ENCODE measurements around the gene GABPB2. TPM values are rescaled to one million over a fixed set of nuclear protein-coding genes. Genes with fewer than 3 reads are reported as not detected.

The GABPB2 gene
- total and polyA plus RNA-seq, 4 donors = 0.94 to 13.3 (median 4.4) TPM

DNA sequence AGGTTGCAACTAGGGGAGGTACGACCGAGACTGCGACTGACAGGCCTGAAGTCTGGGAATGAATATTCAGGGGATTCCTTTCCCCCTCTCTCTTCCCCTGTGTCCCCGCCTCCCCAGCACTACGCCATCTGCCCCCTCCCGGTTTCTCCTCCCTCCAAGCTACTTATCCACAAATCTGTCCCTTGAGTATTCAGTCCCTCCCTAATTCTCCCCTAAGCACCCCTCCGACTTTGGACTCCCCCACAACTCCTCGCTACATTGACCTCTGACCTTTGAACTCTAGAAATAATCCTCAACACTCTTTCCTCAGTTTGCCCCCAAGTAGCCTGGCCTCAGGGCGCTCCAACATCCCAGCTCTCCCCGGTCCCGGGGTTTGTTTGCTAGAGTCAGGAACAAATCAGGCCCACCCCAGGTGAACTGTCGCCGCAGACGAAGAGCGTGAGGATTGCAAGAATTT, 94.7 kb downstream of the GABPB2 start:
- DNase-seq (ENCODE audit: low spot score) = no peak
- TF ChIP-seq, protein P1, sequence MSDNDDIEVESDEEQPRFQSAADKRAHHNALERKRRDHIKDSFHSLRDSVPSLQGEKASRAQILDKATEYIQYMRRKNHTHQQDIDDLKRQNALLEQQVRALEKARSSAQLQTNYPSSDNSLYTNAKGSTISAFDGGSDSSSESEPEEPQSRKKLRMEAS (IDR thresholded peaks at IDR 0.05) = no peak
- peak; percentile 88 for TF ChIP-seq NR2F2 (IDR thresholded peaks at IDR 0.05)
- Histone ChIP-seq H3K9ac (ENCODE audit: low read depth in 1 of 2, low read length in 2 of 2) (peak overlapping the region; percentile 39 to 91), H3K27ac (ENCODE audit: low read depth in 1 of 2, low read length in 2 of 2) (peak overlapping the region; percentile 63 to 84), H3K4me1 (ENCODE audit: control insufficient read depth in 4 of 4, insufficient read depth in 4 of 4, low read length in 3 of 4) (peaks cover 3 to 31% (median 22%) of the 10 kb centered on the region in 4 donors), H3K36me3 (ENCODE audit: control insufficient read depth in 4 of 4, insufficient read depth in 3 of 4, low read depth in 1 of 4, low read length in 3 of 4) (peaks cover 0 to 22% (median 9%) of the 10 kb centered on the region in 4 donors), H3K27me3 (ENCODE audit: control insufficient read depth in 4 of 4, insufficient read depth in 4 of 4, low read length in 3 of 4) (no peaks in the 10 kb centered on the region), H3K9me3 (ENCODE audit: control insufficient read depth in 4 of 4, low read length in 3 of 4) (no peaks in the 10 kb centered on the region), H3K4me3 (ENCODE audit: low read depth in 1 of 3, low read length in 3 of 3) (peak overlapping the region; percentile 56 to 88 (median 86))
- WGBS = 7% methylated on average over 15 of the region's 15 CpGs

DNA sequence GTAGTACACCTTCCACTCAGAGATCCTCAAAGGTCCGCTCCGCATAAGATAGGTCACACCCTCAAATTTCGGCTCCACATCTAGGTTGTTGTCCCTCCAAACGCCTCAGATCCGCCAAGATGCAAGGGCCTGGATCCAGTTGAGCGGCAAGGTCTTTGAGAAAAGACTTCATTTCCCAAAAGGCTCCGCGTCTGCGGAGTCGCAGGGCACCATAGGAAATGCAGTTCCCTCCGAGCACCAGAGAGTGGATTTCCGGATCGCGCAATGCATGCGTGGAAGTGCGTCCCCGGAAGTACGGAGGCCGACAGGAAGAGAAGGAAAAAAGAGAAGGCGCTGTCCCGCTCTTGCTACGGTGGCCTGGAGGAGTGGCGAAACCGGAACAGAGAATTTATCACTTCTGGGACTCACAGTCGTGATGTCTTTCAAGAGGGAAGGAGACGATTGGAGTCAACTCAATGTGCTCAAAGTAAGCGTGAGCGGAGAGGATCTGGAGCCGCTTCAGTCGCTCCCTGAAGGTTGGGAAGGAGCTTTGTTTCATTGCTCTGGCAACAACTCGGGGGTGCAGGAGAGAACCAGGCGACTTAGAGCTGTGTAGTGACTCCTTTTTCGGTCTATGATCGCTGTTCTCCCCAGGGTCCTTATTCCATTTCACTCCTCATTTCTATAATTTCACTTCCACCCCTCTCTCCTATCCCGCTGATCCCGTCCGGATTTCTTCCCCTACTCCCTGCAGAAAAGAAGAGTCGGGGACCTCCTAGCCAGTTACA, 95.4 kb downstream of the GABPB2 start, which contains the start of the genes LYSMD1 and SCNM1:
TSS of gene LYSMD1 (minus strand) at position 165 of the 767 bp plus-strand sequence. CDS start 644 bp downstream, outside the sequence.
TSS of gene SCNM1 (plus strand) at position 407 of the 767 bp plus-strand sequence. CDS start at position 416, 9 bp downstream.
- peak within 1 kb of the TSS; percentile 56 to 99 (median 88) for H3K4me3 ChIP-seq (ENCODE audit: low read depth in 1 of 3, low read length in 3 of 3)
- peak; percentile 61 for TF ChIP-seq HNF4G (IDR thresholded peaks at IDR 0.05)
- peak; percentile 96 for TF ChIP-seq YY1 (IDR thresholded peaks at IDR 0.05)
- TF ChIP-seq, protein P1 (IDR thresholded peaks at IDR 0.05) = peak; percentile 99
- TF ChIP-seq, protein P2, sequence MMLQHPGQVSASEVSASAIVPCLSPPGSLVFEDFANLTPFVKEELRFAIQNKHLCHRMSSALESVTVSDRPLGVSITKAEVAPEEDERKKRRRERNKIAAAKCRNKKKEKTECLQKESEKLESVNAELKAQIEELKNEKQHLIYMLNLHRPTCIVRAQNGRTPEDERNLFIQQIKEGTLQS (IDR thresholded peaks at IDR 0.05) = peak; percentile 87
- TF ChIP-seq NR2F2 (IDR thresholded peaks at IDR 0.05) = peak; percentile 80
- TF ChIP-seq TAF1 (conservative IDR thresholded peaks at IDR 0.05) = peak; percentile 86
- peak; percentile 89 to 99 for TF ChIP-seq GABPA (IDR thresholded peaks at IDR 0.05 in 1 of 2, conservative IDR thresholded peaks at IDR 0.05 in 1 of 2)
- TF ChIP-seq, protein P3, sequence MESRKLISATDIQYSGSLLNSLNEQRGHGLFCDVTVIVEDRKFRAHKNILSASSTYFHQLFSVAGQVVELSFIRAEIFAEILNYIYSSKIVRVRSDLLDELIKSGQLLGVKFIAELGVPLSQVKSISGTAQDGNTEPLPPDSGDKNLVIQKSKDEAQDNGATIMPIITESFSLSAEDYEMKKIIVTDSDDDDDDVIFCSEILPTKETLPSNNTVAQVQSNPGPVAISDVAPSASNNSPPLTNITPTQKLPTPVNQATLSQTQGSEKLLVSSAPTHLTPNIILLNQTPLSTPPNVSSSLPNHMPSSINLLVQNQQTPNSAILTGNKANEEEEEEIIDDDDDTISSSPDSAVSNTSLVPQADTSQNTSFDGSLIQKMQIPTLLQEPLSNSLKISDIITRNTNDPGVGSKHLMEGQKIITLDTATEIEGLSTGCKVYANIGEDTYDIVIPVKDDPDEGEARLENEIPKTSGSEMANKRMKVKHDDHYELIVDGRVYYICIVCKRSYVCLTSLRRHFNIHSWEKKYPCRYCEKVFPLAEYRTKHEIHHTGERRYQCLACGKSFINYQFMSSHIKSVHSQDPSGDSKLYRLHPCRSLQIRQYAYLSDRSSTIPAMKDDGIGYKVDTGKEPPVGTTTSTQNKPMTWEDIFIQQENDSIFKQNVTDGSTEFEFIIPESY (IDR thresholded peaks at IDR 0.05) = peak; percentile 98
- TF ChIP-seq EGR1 (IDR thresholded peaks at IDR 0.05; ENCODE audit: low read depth in 2 of 2) = peak; percentile 96 to 98
- peak; percentile 69 to 90 for TF ChIP-seq JUND (IDR thresholded peaks at IDR 0.05)
- peak; percentile 48 to 55 for TF ChIP-seq RAD21 (IDR thresholded peaks at IDR 0.05)
- TF ChIP-seq, protein P4, sequence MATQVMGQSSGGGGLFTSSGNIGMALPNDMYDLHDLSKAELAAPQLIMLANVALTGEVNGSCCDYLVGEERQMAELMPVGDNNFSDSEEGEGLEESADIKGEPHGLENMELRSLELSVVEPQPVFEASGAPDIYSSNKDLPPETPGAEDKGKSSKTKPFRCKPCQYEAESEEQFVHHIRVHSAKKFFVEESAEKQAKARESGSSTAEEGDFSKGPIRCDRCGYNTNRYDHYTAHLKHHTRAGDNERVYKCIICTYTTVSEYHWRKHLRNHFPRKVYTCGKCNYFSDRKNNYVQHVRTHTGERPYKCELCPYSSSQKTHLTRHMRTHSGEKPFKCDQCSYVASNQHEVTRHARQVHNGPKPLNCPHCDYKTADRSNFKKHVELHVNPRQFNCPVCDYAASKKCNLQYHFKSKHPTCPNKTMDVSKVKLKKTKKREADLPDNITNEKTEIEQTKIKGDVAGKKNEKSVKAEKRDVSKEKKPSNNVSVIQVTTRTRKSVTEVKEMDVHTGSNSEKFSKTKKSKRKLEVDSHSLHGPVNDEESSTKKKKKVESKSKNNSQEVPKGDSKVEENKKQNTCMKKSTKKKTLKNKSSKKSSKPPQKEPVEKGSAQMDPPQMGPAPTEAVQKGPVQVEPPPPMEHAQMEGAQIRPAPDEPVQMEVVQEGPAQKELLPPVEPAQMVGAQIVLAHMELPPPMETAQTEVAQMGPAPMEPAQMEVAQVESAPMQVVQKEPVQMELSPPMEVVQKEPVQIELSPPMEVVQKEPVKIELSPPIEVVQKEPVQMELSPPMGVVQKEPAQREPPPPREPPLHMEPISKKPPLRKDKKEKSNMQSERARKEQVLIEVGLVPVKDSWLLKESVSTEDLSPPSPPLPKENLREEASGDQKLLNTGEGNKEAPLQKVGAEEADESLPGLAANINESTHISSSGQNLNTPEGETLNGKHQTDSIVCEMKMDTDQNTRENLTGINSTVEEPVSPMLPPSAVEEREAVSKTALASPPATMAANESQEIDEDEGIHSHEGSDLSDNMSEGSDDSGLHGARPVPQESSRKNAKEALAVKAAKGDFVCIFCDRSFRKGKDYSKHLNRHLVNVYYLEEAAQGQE (IDR thresholded peaks at IDR 0.05) = peak; percentile 88
- TF ChIP-seq RXRA (IDR thresholded peaks at IDR 0.05) = peak; percentile 67 to 82
- TF ChIP-seq, protein P5, sequence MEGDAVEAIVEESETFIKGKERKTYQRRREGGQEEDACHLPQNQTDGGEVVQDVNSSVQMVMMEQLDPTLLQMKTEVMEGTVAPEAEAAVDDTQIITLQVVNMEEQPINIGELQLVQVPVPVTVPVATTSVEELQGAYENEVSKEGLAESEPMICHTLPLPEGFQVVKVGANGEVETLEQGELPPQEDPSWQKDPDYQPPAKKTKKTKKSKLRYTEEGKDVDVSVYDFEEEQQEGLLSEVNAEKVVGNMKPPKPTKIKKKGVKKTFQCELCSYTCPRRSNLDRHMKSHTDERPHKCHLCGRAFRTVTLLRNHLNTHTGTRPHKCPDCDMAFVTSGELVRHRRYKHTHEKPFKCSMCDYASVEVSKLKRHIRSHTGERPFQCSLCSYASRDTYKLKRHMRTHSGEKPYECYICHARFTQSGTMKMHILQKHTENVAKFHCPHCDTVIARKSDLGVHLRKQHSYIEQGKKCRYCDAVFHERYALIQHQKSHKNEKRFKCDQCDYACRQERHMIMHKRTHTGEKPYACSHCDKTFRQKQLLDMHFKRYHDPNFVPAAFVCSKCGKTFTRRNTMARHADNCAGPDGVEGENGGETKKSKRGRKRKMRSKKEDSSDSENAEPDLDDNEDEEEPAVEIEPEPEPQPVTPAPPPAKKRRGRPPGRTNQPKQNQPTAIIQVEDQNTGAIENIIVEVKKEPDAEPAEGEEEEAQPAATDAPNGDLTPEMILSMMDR (IDR thresholded peaks at IDR 0.05; ENCODE audit: low read depth, low read length, missing input control) = peak; percentile 14
- TF ChIP-seq HNF4A (conservative IDR thresholded peaks at IDR 0.05) = peak in 1 of 2 donors; percentile 41
- TF ChIP-seq FOXA2 (IDR thresholded peaks at IDR 0.05) = peak; percentile 45
- TF ChIP-seq FOXA1 (IDR thresholded peaks at IDR 0.05) = peak; percentile 68
- TF ChIP-seq SP1 (IDR thresholded peaks at IDR 0.05) = peak; percentile 88
- peak within 1 kb of the TSS; percentile 74 to 84 for H3K27ac ChIP-seq (ENCODE audit: low read depth in 1 of 2, low read length in 2 of 2)
- under 1% methylated on average over 38 of the region's 38 CpGs for WGBS
- peak; percentile 96 for DNase-seq (ENCODE audit: low spot score)
- H3K9ac ChIP-seq (ENCODE audit: low read depth in 1 of 2, low read length in 2 of 2) = peak within 1 kb of the TSS; percentile 90 to 91
- no peaks in the 10 kb centered on the region for H3K27me3 ChIP-seq (ENCODE audit: control insufficient read depth in 4 of 4, insufficient read depth in 4 of 4, low read length in 3 of 4)
- H3K9me3 ChIP-seq (ENCODE audit: control insufficient read depth in 4 of 4, low read length in 3 of 4) = no peaks in the 10 kb centered on the region
- peaks cover 3 to 31% (median 22%) of the 10 kb centered on the region in 4 donors for H3K4me1 ChIP-seq (ENCODE audit: control insufficient read depth in 4 of 4, insufficient read depth in 4 of 4, low read length in 3 of 4)
- peaks cover 0 to 20% (median 5%) of the 10 kb centered on the region in 4 donors for H3K36me3 ChIP-seq (ENCODE audit: control insufficient read depth in 4 of 4, insufficient read depth in 3 of 4, low read depth in 1 of 4, low read length in 3 of 4)

Data from liver (tissue), 9 donors.